Fibroblast of lung (primary cell): ENCODE measurements around the gene PEX12.

Source experiments
- CTCF ChIP-seq, 2 donors: IDR thresholded peaks in 1 of 2; conservative IDR thresholded peaks in 1 of 2; 1 replicate in 1 of 2; 2 replicates in 1 of 2; pipeline ENCODE4 v1.5.1; 2011 to 2012; ENCODE audit warnings: low read length in 2 of 2, control low read depth in 1 of 2, inconsistent platforms in 1 of 2, low read depth in 1 of 2, mild to moderate bottlenecking in 1 of 2
- EZH2 ChIP-seq: IDR thresholded peaks from 2 replicates; pipeline ENCODE4 v1.5.1; 2012; ENCODE audit warnings: low read length, control low read depth, mild to moderate bottlenecking; ENCODE audit errors: missing control alignments

GRCh38 chr17:35587074-35587961, 8.9 kb upstream of the PEX12 start, which contains the start of gene AP2B1:
- TF ChIP-seq CTCF (conservative IDR thresholded peaks at IDR 0.05 in 1 of 2, IDR thresholded peaks at IDR 0.05 in 1 of 2; ENCODE audit: low read depth in 1 of 2, low read length in 2 of 2): no peak
- TF ChIP-seq EZH2: no peak
